Transverse colon (tissue), 4 donors: ENCODE data around the gene NME4. TPM values are rescaled to one million over a fixed set of nuclear protein-coding genes. Genes with fewer than 3 reads are reported as not detected.

ENCODE experiments used
- DNase-seq: peaks from one replicate; pipeline ENCODE4 v3.0.0-alpha.2; 2019
- H3K27ac ChIP-seq, 4 donors: fragments of 200-600 bp; sonication (generic); 2 replicates each; pipeline ENCODE4 v1.5.1; 2016 to 2018; ENCODE audit warnings: inconsistent platforms in 4 of 4
- H3K27me3 ChIP-seq: fragments of 200-600 bp; sonication (generic); 2 replicates; pipeline ENCODE4 v1.5.1; 2017; ENCODE audit warnings: inconsistent platforms
- H3K36me3 ChIP-seq, 4 donors: fragments of 200-600 bp; sonication (generic); 2 replicates each; pipeline ENCODE4 v1.5.1; 2017 to 2019; ENCODE audit warnings: inconsistent platforms in 4 of 4
- H3K4me1 ChIP-seq, 4 donors: fragments of 200-600 bp; sonication (generic); 2 replicates each; pipeline ENCODE4 v1.5.1; 2017 to 2020; ENCODE audit warnings: inconsistent platforms in 4 of 4
- H3K4me3 ChIP-seq, 4 donors: fragments of 200-600 bp; sonication (generic); 1 replicate in 1 of 4; 2 replicates in 3 of 4; pipeline versions ENCODE4 v1.5.1 to v1.6.1; 2017 to 2019; ENCODE audit warnings: inconsistent platforms in 4 of 4
- H3K9me3 ChIP-seq, 2 donors: fragments of 200-600 bp; sonication (generic); 2 replicates each; pipeline ENCODE4 v1.5.1; 2017 to 2019; ENCODE audit warnings: inconsistent platforms in 2 of 2
- CTCF ChIP-seq, 5 experiments: fragments of 200-600 bp in 3 of 5; fragments of 450-650 bp in 2 of 5; sonication (generic) in 3 of 5; IDR thresholded peaks; 1 replicate in 2 of 5; 2 replicates in 3 of 5; pipeline ENCODE4 v1.5.1; 2016 to 2017; ENCODE audit warnings: antibody characterized with exemption in 5 of 5, inconsistent platforms in 3 of 5, mild to moderate bottlenecking in 2 of 5, moderate library complexity in 1 of 5
- EP300 ChIP-seq: sonication (generic); formaldehyde crosslinking; IDR thresholded peaks from one replicate; pipeline ENCODE4 v1.6.1; 2017; ENCODE audit warnings: antibody characterized with exemption, low read depth
- POLR2A ChIP-seq: fragments of 450-650 bp; IDR thresholded peaks from one replicate; pipeline ENCODE4 v1.6.1; 2016; ENCODE audit warnings: antibody characterized with exemption, mild to moderate bottlenecking, moderate library complexity
- POLR2AphosphoS5 ChIP-seq, 3 donors: sonication (generic); formaldehyde crosslinking; IDR thresholded peaks; one replicate each; pipeline ENCODE4 v1.6.1; 2016; ENCODE audit warnings: antibody characterized with exemption in 3 of 3
- WGBS, 2 donors: methylation state at CpG; one replicate each; pipeline ENCODE4 v1.1.5; 2018; ENCODE audit warnings: low coverage in 1 of 2; 5-methylcytosine and 5-hydroxymethylcytosine counted together
- in situ Hi-C, 4 donors: fragments of 200-750 bp; cut with MboI; loops; one replicate each; pipeline versions ENCODE4 v1.15.0 to v1.15.1; 2017; ENCODE audit warnings: low sequenced_read_pairs in 3 of 4, low pct_ligation_motif_present in 1 of 4, low pct_unique_long_range_greater_than_20kb in 1 of 4
- intact Hi-C: fragments of 100-400 bp; cut with DNase I; formaldehyde crosslinking; loops from one replicate; pipeline ENCODE4 v1.15.1; 2023; ENCODE audit warnings: low total_unique reads
- total RNA-seq, 4 donors: library from RNA; depleted of rRNA; stranded (reverse); fragments of >200 nt; gene quantifications; one replicate each; pipeline ENCODE4 v1.1.0, GENCODE V29; 2016

Gene NME4
- total RNA-seq, 4 donors from 2014 or later: 37.5 to 82.3 (median 58.1) TPM

- H3K9me3 ChIP-seq: no peaks in the 10 kb centered on the region
- intact Hi-C loops: no loop called here
- no peaks in the 10 kb centered on the region for H3K27me3 ChIP-seq
- peak overlapping the region; percentile 41 to 91 (median 62) for H3K27ac ChIP-seq
- H3K4me1 ChIP-seq: peaks cover 22 to 36% (median 33%) of the 10 kb centered on the region in 4 donors
- peaks cover 0 to 9% (median 4%) of the 10 kb centered on the region in 4 donors for H3K36me3 ChIP-seq
- WGBS, 2 donors: 58% methylated on average over 16 of the region's 16 CpGs; no CpG with 5 or more reads in 1 of the 2 donors
- TF ChIP-seq POLR2AphosphoS5 (IDR thresholded peaks at IDR 0.05) (no peak), POLR2A (no peak), CTCF (IDR thresholded peaks at IDR 0.05) (no peak), EP300 (no peak)
- H3K4me3 ChIP-seq: no peak overlapping the region
- in situ Hi-C loops: no loop called here
- DNase-seq: peak; percentile 84
Observed at GRCh38 chr16:379183-379960, 17.6 kb upstream of the NME4 start.

GRCh38 chr16:379961-380761 lies 16.8 kb upstream of the NME4 start:
- TF ChIP-seq CTCF (IDR thresholded peaks at IDR 0.05) (no peak), POLR2A (no peak), POLR2AphosphoS5 (IDR thresholded peaks at IDR 0.05) (no peak), EP300 (no peak)
- peak overlapping the region in 3 of 4 donors; percentile 76 to 99 (median 96) for H3K4me3 ChIP-seq
- H3K36me3 ChIP-seq: peaks cover 0 to 5% (median under 1%) of the 10 kb centered on the region in 4 donors
- H3K9me3 ChIP-seq: no peaks in the 10 kb centered on the region
- no peak for DNase-seq
- H3K4me1 ChIP-seq: peaks cover 22 to 36% (median 33%) of the 10 kb centered on the region in 4 donors
- peak overlapping the region; percentile 41 to 91 (median 88) for H3K27ac ChIP-seq
- 82% methylated on average over 25 of the region's 27 CpGs; no CpG with 5 or more reads in 1 of the 2 donors for WGBS, 2 donors
- intact Hi-C loops: no loop called here
- no peaks in the 10 kb centered on the region for H3K27me3 ChIP-seq
- in situ Hi-C loops: no loop called here

- Histone ChIP-seq H3K9me3 (no peaks in the 10 kb centered on the region), H3K27ac (peak overlapping the region; percentile 80 to 91 (median 88)), H3K36me3 (peaks cover 0 to 5% (median 0%) of the 10 kb centered on the region in 4 donors), H3K4me1 (peaks cover 22 to 36% (median 33%) of the 10 kb centered on the region in 4 donors), H3K27me3 (no peaks in the 10 kb centered on the region), H3K4me3 (peak overlapping the region; percentile 76 to 99 (median 86))
- in situ Hi-C loops (no loop called here), intact Hi-C loops (no loop called here)
- no peak for DNase-seq
- 4% methylated on average over 12 of the region's 12 CpGs; no CpG with 5 or more reads in 1 of the 2 donors for WGBS, 2 donors
- TF ChIP-seq POLR2A: no peak
- no peak for TF ChIP-seq POLR2AphosphoS5 (IDR thresholded peaks at IDR 0.05)
- TF ChIP-seq CTCF (IDR thresholded peaks at IDR 0.05): no peak
- no peak for TF ChIP-seq EP300
Observed at GRCh38 chr16:380762-381011, 16.3 kb upstream of the NME4 start.
